Fibroblast of lung (primary cell): ENCODE measurements around the gene LMO3. TPM values are rescaled to one million over a fixed set of nuclear protein-coding genes. Genes with fewer than 3 reads are reported as not detected.
A peak's percentile ranks its signal among the peaks of the same experiment; 100 is the strongest.

Experiments used
- DNase-seq, 2 donors: peaks; one replicate each; pipeline versions ENCODE4 v3.0.0 to v3.0.0-alpha.2; 2010; ENCODE audit warnings: low read depth in 2 of 2
- H2AFZ ChIP-seq: 2 replicates; pipeline ENCODE4 v1.5.1; 2012; ENCODE audit warnings: low read length, control low read depth, inconsistent platforms
- H3K27ac ChIP-seq: 2 replicates; pipeline ENCODE4 v1.5.1; 2011; ENCODE audit warnings: low read length, control low read depth; ENCODE audit not compliant: insufficient read depth
- H3K27me3 ChIP-seq: 2 replicates; pipeline ENCODE4 v1.5.1; 2011; ENCODE audit warnings: mild to moderate bottlenecking, low read length; ENCODE audit not compliant: control insufficient read depth, insufficient read depth
- H3K36me3 ChIP-seq: 2 replicates; pipeline ENCODE4 v1.5.1; 2011; ENCODE audit warnings: low read length; ENCODE audit not compliant: control insufficient read depth, insufficient read depth
- H3K4me1 ChIP-seq: 2 replicates; pipeline ENCODE4 v1.5.1; 2011; ENCODE audit warnings: low read length; ENCODE audit not compliant: control insufficient read depth, insufficient read depth; ENCODE audit errors: extremely low read depth
- H3K4me2 ChIP-seq: 2 replicates; pipeline ENCODE4 v1.5.1; 2011; ENCODE audit warnings: low read length, control low read depth; ENCODE audit not compliant: insufficient read depth; ENCODE audit errors: extremely low read depth
- H3K4me3 ChIP-seq, 4 experiments: fragments of 200-600 bp in 1 of 4; sonication (generic) in 1 of 4; replicated peaks in 1 of 4; 2 replicates each; pipeline ENCODE4 v1.5.1; 2011 to 2016; ENCODE audit warnings: low read length in 4 of 4, low read depth in 3 of 4, mild to moderate bottlenecking in 3 of 4, control low read depth in 2 of 4, inconsistent platforms in 1 of 4, mixed read lengths in 1 of 4; ENCODE audit not compliant: insufficient read depth in 1 of 4; ENCODE audit errors: control extremely low read depth in 1 of 4
- H3K79me2 ChIP-seq: 2 replicates; pipeline ENCODE4 v1.5.1; 2012; ENCODE audit warnings: mild to moderate bottlenecking, low read length, inconsistent platforms; ENCODE audit not compliant: control insufficient read depth, insufficient read depth
- H3K9ac ChIP-seq: 2 replicates; pipeline ENCODE4 v1.5.1; 2011; ENCODE audit warnings: mild to moderate bottlenecking, low read length, control low read depth; ENCODE audit not compliant: insufficient read depth
- H3K9me3 ChIP-seq: 2 replicates; pipeline ENCODE4 v1.5.1; 2012; ENCODE audit warnings: low read depth, low read length; ENCODE audit not compliant: control insufficient read depth, insufficient read depth
- H4K20me1 ChIP-seq: 2 replicates; pipeline ENCODE4 v1.5.1; 2011; ENCODE audit warnings: low read length; ENCODE audit not compliant: control insufficient read depth, insufficient read depth; ENCODE audit errors: extremely low read depth
- CTCF ChIP-seq, 2 donors: IDR thresholded peaks in 1 of 2; conservative IDR thresholded peaks in 1 of 2; 1 replicate in 1 of 2; 2 replicates in 1 of 2; pipeline ENCODE4 v1.5.1; 2011 to 2012; ENCODE audit warnings: low read length in 2 of 2, control low read depth in 1 of 2, inconsistent platforms in 1 of 2, low read depth in 1 of 2, mild to moderate bottlenecking in 1 of 2
- EZH2 ChIP-seq: IDR thresholded peaks from 2 replicates; pipeline ENCODE4 v1.5.1; 2012; ENCODE audit warnings: low read length, control low read depth, mild to moderate bottlenecking; ENCODE audit errors: missing control alignments
- polyA plus RNA-seq, 2 donors: library from polyadenylated mRNA; depleted of rRNA in 1 of 2; stranded (reverse) in 1 of 2; unstranded in 1 of 2; fragments of >200 nt; gene quantifications; 2 replicates each; pipeline ENCODE4 v1.2.1, GENCODE V29; 2011 to 2012; ENCODE audit warnings: missing spikeins in 1 of 2
- total RNA-seq: library from RNA; depleted of rRNA; stranded (reverse); fragments of >200 nt; gene quantifications from 2 replicates; pipeline ENCODE4 v1.2.1, GENCODE V29; 2014

Gene LMO3
- total and polyA plus RNA-seq, 2 donors (not counting 1 experiment from before 2014, with no cell fraction given): 0.12 to 0.50 TPM

- no peaks in the 10 kb centered on the region for H3K4me1 ChIP-seq
- TF ChIP-seq CTCF (conservative IDR thresholded peaks at IDR 0.05 in 1 of 2, IDR thresholded peaks at IDR 0.05 in 1 of 2; ENCODE audit: low read depth in 1 of 2, low read length in 2 of 2) (no peak), EZH2 (no peak)
- H2AFZ ChIP-seq: no peak overlapping the region
- H3K79me2 ChIP-seq: no peaks in the 10 kb centered on the region
- no peaks in the 10 kb centered on the region for H3K36me3 ChIP-seq
- no peaks in the 10 kb centered on the region for H3K9me3 ChIP-seq
- no peak overlapping the region for H3K9ac ChIP-seq
- no peaks in the 10 kb centered on the region for H3K27me3 ChIP-seq
- no peak for DNase-seq
- no peak overlapping the region for H3K27ac ChIP-seq
- H3K4me3 ChIP-seq: no peak overlapping the region
- H4K20me1 ChIP-seq: no peaks in the 10 kb centered on the region
- no peak overlapping the region for H3K4me2 ChIP-seq
Observed at GRCh38 chr12:16618256-16618655, 12.3 kb upstream of the LMO3 start.

GRCh38 chr12:16613199-16613598 lies 7.2 kb upstream of the LMO3 start:
- Histone ChIP-seq H3K4me2 (no peak overlapping the region), H3K9me3 (no peaks in the 10 kb centered on the region), H3K36me3 (no peaks in the 10 kb centered on the region), H3K9ac (no peak overlapping the region), H3K79me2 (no peaks in the 10 kb centered on the region), H4K20me1 (no peaks in the 10 kb centered on the region), H3K4me3 (no peak overlapping the region), H3K27ac (no peak overlapping the region), H3K27me3 (no peaks in the 10 kb centered on the region), H2AFZ (no peak overlapping the region), H3K4me1 (no peaks in the 10 kb centered on the region)
- TF ChIP-seq EZH2 (no peak), CTCF (conservative IDR thresholded peaks at IDR 0.05 in 1 of 2, IDR thresholded peaks at IDR 0.05 in 1 of 2; ENCODE audit: low read depth in 1 of 2, low read length in 2 of 2) (no peak)
- peak in 1 of 2 donors; percentile 41 for DNase-seq

- Histone ChIP-seq H4K20me1 (no peaks in the 10 kb centered on the region), H3K9me3 (no peaks in the 10 kb centered on the region), H3K36me3 (no peaks in the 10 kb centered on the region), H3K27ac (no peak overlapping the region), H3K4me3 (no peak overlapping the region), H3K79me2 (no peaks in the 10 kb centered on the region), H2AFZ (no peak overlapping the region), H3K9ac (no peak overlapping the region), H3K4me2 (no peak overlapping the region), H3K4me1 (no peaks in the 10 kb centered on the region), H3K27me3 (no peaks in the 10 kb centered on the region)
- TF ChIP-seq CTCF (conservative IDR thresholded peaks at IDR 0.05 in 1 of 2, IDR thresholded peaks at IDR 0.05 in 1 of 2; ENCODE audit: low read depth in 1 of 2, low read length in 2 of 2): no peak
- TF ChIP-seq EZH2: no peak
- peak in 1 of 2 donors; percentile 41 for DNase-seq
Observed at GRCh38 chr12:16612647-16613046, 6.7 kb upstream of the LMO3 start.
